ENCODE measurements around the gene WDR18.

The WDR18 gene

GRCh38 chr19:989381-990081 lies 5.4 kb downstream of the WDR18 start:
- Histone ChIP-seq H3K27ac (ENCODE audit: low read depth, low read length) (no peak overlapping the region), H3K4me1 (ENCODE audit: control insufficient read depth, insufficient read depth, low read length) (peaks cover 20% of the 10 kb centered on the region), H3K4me3 (ENCODE audit: low read depth, low read length) (no peak overlapping the region), H3K9ac (ENCODE audit: low read length) (no peak overlapping the region), H3K36me3 (ENCODE audit: control insufficient read depth, insufficient read depth, low read length) (peaks cover 49% of the 10 kb centered on the region), H3K27me3 (ENCODE audit: control insufficient read depth, insufficient read depth, low read length) (no peaks in the 10 kb centered on the region), H3K9me3 (ENCODE audit: control insufficient read depth, insufficient read depth, low read depth, low read length) (no peaks in the 10 kb centered on the region)

DNA sequence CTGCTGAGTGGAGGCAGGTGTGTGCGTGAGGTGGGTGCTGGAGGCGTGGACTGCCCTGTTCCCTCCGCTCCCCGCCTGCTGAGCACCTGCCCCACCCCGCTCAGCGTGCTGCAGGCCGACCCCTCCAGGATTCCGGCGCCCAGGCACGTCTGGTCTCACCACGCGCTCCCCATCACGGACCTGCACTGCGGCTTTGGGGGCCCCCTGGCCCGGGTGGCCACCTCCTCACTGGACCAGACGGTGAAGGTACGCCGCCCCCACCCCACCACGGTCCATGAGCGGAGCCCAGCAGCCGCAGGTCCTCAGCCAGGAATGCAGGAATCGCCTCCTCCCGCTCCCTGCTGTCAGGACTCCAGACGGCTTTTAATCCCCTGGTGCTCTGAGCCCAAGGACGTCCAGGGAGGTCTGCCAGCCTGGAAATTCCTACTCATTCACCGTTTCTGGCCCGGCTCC lies 6.0 kb downstream of the WDR18 start:
- Histone ChIP-seq H3K4me1 (ENCODE audit: control insufficient read depth, insufficient read depth, low read length) (peaks cover 20% of the 10 kb centered on the region), H3K4me3 (ENCODE audit: low read depth, low read length) (peak overlapping the region; percentile 14; the same call in 1 of the 2 replicates), H3K27me3 (ENCODE audit: control insufficient read depth, insufficient read depth, low read length) (no peaks in the 10 kb centered on the region), H3K9me3 (ENCODE audit: control insufficient read depth, insufficient read depth, low read depth, low read length) (no peaks in the 10 kb centered on the region), H3K9ac (ENCODE audit: low read length) (peak overlapping the region; percentile 16), H3K27ac (ENCODE audit: low read depth, low read length) (no peak overlapping the region; the same call in 1 of the 2 replicates), H3K36me3 (ENCODE audit: control insufficient read depth, insufficient read depth, low read length) (peaks cover 49% of the 10 kb centered on the region)

- Histone ChIP-seq H3K27me3 (ENCODE audit: control insufficient read depth, insufficient read depth, low read length) (peaks cover 3% of the 10 kb centered on the region; the same call in 1 of the 2 replicates), H3K36me3 (ENCODE audit: control insufficient read depth, insufficient read depth, low read length) (peaks cover 48% of the 10 kb centered on the region), H3K9me3 (ENCODE audit: control insufficient read depth, insufficient read depth, low read depth, low read length) (no peaks in the 10 kb centered on the region), H3K4me3 (ENCODE audit: low read depth, low read length) (peak overlapping the region; percentile 28; the same call in 1 of the 2 replicates), H3K27ac (ENCODE audit: low read depth, low read length) (no peak overlapping the region; the same call in 1 of the 2 replicates), H3K4me1 (ENCODE audit: control insufficient read depth, insufficient read depth, low read length) (peaks cover 20% of the 10 kb centered on the region), H3K9ac (ENCODE audit: low read length) (peak overlapping the region; percentile 19)
These were observed 6.6 kb downstream of the WDR18 start for GRCh38 chr19:990746-991145.

GRCh38 chr19:991174-991931 lies 7.2 kb downstream of the WDR18 start:
- Histone ChIP-seq H3K4me1 (ENCODE audit: control insufficient read depth, insufficient read depth, low read length) (peaks cover 26% of the 10 kb centered on the region), H3K27ac (ENCODE audit: low read depth, low read length) (no peak overlapping the region), H3K4me3 (ENCODE audit: low read depth, low read length) (peak overlapping the region; percentile 28; the same call in 1 of the 2 replicates), H3K36me3 (ENCODE audit: control insufficient read depth, insufficient read depth, low read length) (peaks cover 42% of the 10 kb centered on the region), H3K9me3 (ENCODE audit: control insufficient read depth, insufficient read depth, low read depth, low read length) (no peaks in the 10 kb centered on the region), H3K27me3 (ENCODE audit: control insufficient read depth, insufficient read depth, low read length) (peaks cover 9% of the 10 kb centered on the region; the same call in 1 of the 2 replicates), H3K9ac (ENCODE audit: low read length) (peak overlapping the region; percentile 19)

- H3K27ac ChIP-seq (ENCODE audit: low read depth, low read length): no peak overlapping the region
These were observed 8.0 kb downstream of the WDR18 start for GRCh38 chr19:991932-992669.

DNA sequence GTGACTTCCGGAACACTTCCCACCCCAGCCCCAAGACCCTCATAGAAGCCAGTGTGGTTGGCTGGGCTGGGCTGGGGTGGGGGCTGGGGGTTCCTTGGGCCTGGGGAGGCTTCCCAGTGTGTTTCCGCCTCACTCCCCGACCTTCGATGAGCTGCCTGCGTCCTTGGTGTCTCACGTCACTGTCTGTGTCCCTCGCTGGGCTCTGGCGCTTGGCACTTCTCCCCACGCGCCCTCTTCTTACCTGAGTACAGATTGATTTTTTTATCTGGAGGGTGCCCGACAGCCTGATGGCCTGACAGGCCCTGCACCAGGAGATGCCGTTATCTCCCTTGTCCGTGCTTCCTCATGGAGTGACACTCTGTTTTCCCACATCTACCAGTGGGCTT lies 8.5 kb downstream of the WDR18 start:
- H3K9ac ChIP-seq (ENCODE audit: low read length): no peak overlapping the region
- H3K4me1 ChIP-seq (ENCODE audit: control insufficient read depth, insufficient read depth, low read length): peaks cover 29% of the 10 kb centered on the region
- H3K36me3 ChIP-seq (ENCODE audit: control insufficient read depth, insufficient read depth, low read length): peaks cover 34% of the 10 kb centered on the region
- H3K4me3 ChIP-seq (ENCODE audit: low read depth, low read length): no peak overlapping the region
- H3K9me3 ChIP-seq (ENCODE audit: control insufficient read depth, insufficient read depth, low read depth, low read length): no peaks in the 10 kb centered on the region
- no peak overlapping the region for H3K27ac ChIP-seq (ENCODE audit: low read depth, low read length)
- peaks cover 21% of the 10 kb centered on the region; the same call in 1 of the 2 replicates for H3K27me3 ChIP-seq (ENCODE audit: control insufficient read depth, insufficient read depth, low read length)

More at GRCh38 chr19:991932-992669, 8.0 kb downstream of the WDR18 start:
- no peaks in the 10 kb centered on the region for H3K9me3 ChIP-seq (ENCODE audit: control insufficient read depth, insufficient read depth, low read depth, low read length)
- no peak overlapping the region for H3K4me3 ChIP-seq (ENCODE audit: low read depth, low read length)
- peaks cover 37% of the 10 kb centered on the region for H3K36me3 ChIP-seq (ENCODE audit: control insufficient read depth, insufficient read depth, low read length)
- H3K9ac ChIP-seq (ENCODE audit: low read length): no peak overlapping the region
- H3K4me1 ChIP-seq (ENCODE audit: control insufficient read depth, insufficient read depth, low read length): peaks cover 29% of the 10 kb centered on the region
- peaks cover 16% of the 10 kb centered on the region; the same call in 1 of the 2 replicates for H3K27me3 ChIP-seq (ENCODE audit: control insufficient read depth, insufficient read depth, low read length)

GRCh38 chr19:993361-993830 lies 9.3 kb downstream of the WDR18 start:
- no peak overlapping the region for H3K9ac ChIP-seq (ENCODE audit: low read length)
- H3K27me3 ChIP-seq (ENCODE audit: control insufficient read depth, insufficient read depth, low read length): peaks cover 29% of the 10 kb centered on the region
- no peak overlapping the region for H3K4me3 ChIP-seq (ENCODE audit: low read depth, low read length)
- peaks cover 29% of the 10 kb centered on the region for H3K4me1 ChIP-seq (ENCODE audit: control insufficient read depth, insufficient read depth, low read length)
- H3K9me3 ChIP-seq (ENCODE audit: control insufficient read depth, insufficient read depth, low read depth, low read length): no peaks in the 10 kb centered on the region
- peaks cover 29% of the 10 kb centered on the region for H3K36me3 ChIP-seq (ENCODE audit: control insufficient read depth, insufficient read depth, low read length)
- H3K27ac ChIP-seq (ENCODE audit: low read depth, low read length): no peak overlapping the region

- Histone ChIP-seq H3K9me3 (ENCODE audit: control insufficient read depth, insufficient read depth, low read depth, low read length) (no peaks in the 10 kb centered on the region), H3K4me3 (ENCODE audit: low read depth, low read length) (no peak overlapping the region), H3K4me1 (ENCODE audit: control insufficient read depth, insufficient read depth, low read length) (peaks cover 29% of the 10 kb centered on the region), H3K27me3 (ENCODE audit: control insufficient read depth, insufficient read depth, low read length) (peaks cover 34% of the 10 kb centered on the region), H3K9ac (ENCODE audit: low read length) (no peak overlapping the region), H3K27ac (ENCODE audit: low read depth, low read length) (no peak overlapping the region), H3K36me3 (ENCODE audit: control insufficient read depth, insufficient read depth, low read length) (peaks cover 24% of the 10 kb centered on the region)
These were observed 9.8 kb downstream of the WDR18 start for GRCh38 chr19:993831-994393.

GRCh38 chr19:994516-994915 lies 10.4 kb downstream of the WDR18 start:
- Histone ChIP-seq H3K27me3 (ENCODE audit: control insufficient read depth, insufficient read depth, low read length) (peaks cover 40% of the 10 kb centered on the region), H3K9ac (ENCODE audit: low read length) (no peak overlapping the region), H3K4me3 (ENCODE audit: low read depth, low read length) (no peak overlapping the region), H3K36me3 (ENCODE audit: control insufficient read depth, insufficient read depth, low read length) (peaks cover 24% of the 10 kb centered on the region), H3K9me3 (ENCODE audit: control insufficient read depth, insufficient read depth, low read depth, low read length) (no peaks in the 10 kb centered on the region), H3K4me1 (ENCODE audit: control insufficient read depth, insufficient read depth, low read length) (peaks cover 26% of the 10 kb centered on the region), H3K27ac (ENCODE audit: low read depth, low read length) (no peak overlapping the region)

DNA sequence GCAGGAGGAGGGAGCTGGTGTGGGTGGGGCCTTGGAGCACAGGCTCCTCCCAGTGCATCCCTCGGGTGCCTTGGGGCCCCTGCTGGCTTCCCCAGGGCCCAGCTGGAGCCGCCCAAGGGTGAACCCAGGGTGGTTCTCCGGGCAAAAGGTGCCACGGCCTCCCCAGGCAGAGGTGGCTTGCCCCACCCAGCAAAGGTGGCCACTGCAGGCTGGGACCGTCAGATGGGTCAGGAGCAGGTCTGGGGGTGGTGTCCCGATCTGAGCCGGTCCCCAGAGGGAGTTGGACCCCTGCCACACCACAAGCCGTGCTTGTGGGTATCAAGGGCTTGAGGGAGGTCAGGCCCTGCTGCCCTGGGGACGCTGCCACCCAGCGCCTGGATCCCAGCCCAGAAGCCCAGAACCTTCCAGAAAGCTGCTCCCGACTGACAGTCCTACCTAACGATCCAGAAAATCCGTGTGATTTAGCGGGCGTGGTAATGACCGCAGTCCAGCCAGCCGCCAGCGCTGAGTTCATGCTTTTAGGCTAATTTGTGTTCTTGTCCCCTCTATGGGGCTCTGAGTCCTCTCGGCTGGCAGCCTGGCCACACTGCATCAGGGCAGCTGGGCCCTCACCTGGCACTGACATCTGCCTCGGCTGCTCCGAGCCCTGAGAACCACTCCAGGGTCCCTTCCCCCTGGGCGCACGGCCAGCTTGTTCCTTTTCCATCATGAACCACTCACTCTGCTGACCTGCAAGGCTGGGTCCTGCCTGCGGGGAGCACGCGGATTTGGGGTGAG lies 11.1 kb downstream of the WDR18 start:
- Histone ChIP-seq H3K27ac (ENCODE audit: low read depth, low read length) (no peak overlapping the region), H3K4me3 (ENCODE audit: low read depth, low read length) (no peak overlapping the region), H3K9ac (ENCODE audit: low read length) (no peak overlapping the region), H3K27me3 (ENCODE audit: control insufficient read depth, insufficient read depth, low read length) (peaks cover 45% of the 10 kb centered on the region), H3K9me3 (ENCODE audit: control insufficient read depth, insufficient read depth, low read depth, low read length) (no peaks in the 10 kb centered on the region), H3K4me1 (ENCODE audit: control insufficient read depth, insufficient read depth, low read length) (peaks cover 18% of the 10 kb centered on the region), H3K36me3 (ENCODE audit: control insufficient read depth, insufficient read depth, low read length) (peaks cover 18% of the 10 kb centered on the region)

All from HUES6 (cell line).